ENCODE results near the gene CKB.

Gene CKB

DNA sequence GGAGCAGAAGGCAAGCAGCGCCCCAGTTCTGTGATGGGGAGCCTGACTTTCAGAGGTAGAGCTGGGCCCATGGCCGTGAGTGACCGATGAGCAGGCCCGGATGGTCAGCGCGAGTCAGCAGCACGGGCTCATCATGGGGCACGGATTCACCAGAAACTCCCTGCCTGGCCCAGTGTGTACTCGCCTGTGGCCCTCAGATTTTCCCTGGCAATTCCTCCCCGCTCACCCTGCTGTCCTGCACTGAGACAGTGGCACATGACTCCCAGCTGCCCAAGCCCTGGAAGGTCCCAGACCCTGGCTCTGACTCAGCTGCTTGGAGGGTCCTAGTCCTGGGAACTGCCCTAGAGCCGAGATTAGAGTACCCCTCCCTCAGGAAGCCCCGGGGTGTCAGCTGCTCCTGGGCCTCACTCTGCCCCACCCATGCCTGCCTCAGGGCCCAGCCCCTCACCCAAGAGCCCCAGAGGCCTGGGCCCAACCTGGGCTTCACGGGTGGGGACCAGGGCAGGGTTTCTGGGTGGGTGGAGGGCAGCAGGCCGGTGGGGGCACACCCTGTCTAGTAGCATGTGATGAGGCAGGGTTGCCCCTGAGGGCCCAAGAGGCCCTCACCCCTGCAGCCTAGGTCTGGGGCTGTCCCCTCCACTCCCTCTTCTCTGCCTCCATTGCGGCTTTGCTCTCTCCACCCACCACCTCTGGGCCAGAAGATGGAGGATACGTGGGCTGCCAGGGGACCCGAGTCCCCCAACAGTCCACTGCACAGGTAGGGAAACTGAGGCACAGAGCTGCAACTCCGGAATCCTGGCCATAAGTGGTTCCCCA is 14.8 kb upstream of the CKB start:
- no peak for DNase-seq

DNA sequence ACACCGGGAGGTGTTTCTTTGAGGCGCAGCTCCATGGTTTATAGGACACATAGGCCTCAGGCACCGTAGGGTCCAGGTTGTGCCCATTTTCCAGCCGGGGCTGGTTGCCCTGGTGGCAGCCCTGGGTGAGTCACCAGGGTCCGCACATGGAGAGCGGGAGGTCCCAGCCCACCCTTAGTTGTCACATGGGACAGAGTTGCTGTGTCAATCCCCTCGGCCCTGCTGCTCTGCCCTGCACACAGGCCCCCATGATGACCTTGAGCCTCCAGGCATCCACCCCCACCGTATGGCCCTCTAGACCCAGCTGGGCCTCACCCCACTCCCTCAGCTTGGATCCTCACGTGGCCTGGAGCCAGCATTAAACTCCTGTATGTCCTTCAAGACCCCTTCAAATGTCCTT is 14.1 kb upstream of the CKB start:
- DNase-seq, result no peak

DNA sequence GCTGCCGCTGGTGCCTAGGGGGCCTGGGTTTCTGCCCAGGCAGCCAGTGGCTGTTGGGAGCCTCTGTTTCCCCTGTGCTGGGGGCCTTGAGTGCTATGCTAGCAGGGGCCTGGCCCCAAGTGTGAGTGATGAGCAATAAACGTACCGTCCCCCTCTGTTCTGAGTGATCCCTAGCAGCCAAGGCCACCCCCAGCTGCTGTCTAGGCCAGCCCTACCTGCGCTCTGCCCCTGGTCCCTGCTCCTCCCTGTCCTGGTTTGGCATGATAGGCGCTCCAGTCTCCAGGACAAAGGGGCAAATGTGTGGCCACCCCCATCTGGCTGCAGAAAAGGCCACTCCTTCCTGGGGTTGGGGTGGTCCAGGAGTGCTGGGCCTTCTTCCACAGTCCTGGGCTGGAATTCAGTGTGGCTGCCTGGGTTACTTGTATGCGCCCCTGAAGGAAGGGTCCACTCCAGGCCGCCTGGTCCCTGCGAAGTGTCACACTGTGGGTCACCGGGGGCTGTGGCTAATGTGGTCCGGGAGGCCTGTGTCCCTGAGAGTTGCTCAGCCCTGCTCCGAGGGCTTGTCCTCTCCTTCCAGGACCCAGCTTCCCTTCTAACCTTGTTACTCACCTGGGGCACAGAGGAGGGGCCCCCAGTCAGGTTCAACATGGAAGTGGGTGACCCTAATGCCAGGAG is 13.4 kb upstream of the CKB start:
- DNase-seq, result no peak

DNA sequence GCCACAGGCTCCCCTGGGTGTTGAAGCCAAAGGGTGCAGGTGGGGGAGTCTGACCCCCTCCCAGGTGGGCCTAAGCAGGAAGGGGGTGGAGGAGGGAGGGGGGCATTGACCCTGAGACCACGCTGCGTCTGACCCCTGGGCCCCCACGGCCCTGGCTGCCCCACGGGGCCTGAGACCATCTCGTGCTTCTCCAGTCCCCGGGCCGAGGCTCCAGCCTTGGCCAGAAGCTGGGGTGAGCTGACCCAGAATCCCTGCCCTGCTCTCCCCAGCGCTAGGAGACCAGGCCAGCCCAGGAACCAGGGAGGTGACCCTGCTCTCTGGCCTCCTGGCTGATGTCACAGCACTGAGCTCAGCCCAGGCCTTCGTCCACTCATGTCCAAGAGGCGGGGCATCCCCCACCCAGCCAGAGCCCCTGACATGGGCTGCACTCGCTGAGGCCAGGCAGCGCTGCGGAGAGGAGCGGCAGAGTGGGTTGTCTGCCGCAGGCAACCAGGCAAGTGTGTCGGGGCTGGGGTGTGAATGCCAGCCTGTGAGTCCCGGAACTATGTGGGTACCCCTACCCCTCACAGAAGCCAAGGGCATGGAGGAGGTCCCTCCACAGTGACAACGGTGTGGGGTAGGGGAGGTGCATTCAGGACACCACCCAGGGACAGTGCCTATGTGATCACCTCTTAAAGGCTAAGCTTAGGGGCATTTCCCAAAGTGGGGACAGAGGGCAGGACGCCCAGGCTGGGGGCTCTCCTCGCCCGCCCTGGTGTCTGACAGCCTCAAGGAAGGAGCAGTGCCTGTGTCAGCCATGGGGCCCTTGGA is 12.7 kb upstream of the CKB start:
- no peak for DNase-seq

DNA sequence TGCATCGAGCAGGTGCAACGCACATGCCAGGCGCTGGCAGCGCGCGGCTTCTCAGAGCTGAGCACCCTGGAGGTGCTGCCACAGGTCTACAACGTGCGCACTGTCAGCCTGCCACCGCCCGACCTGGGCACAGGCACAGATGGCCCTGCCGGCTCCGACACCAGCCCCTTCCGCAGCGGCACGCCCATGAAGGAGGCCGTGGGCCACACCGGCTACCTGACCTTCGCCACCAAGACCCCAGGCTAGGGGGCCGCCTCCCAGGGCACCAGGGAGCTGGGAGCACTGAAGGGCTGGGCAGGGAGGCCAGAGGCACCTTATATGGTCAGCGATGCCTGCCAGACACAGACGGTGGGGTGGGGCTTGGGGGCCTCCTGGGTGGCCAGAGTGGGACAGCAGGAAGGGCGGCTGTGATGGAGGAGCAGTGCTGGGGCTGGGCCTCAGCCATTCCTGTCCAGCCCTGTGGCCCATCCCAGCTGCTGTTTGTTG is 12.0 kb upstream of the CKB start:
- DNase-seq, result no peak

DNA sequence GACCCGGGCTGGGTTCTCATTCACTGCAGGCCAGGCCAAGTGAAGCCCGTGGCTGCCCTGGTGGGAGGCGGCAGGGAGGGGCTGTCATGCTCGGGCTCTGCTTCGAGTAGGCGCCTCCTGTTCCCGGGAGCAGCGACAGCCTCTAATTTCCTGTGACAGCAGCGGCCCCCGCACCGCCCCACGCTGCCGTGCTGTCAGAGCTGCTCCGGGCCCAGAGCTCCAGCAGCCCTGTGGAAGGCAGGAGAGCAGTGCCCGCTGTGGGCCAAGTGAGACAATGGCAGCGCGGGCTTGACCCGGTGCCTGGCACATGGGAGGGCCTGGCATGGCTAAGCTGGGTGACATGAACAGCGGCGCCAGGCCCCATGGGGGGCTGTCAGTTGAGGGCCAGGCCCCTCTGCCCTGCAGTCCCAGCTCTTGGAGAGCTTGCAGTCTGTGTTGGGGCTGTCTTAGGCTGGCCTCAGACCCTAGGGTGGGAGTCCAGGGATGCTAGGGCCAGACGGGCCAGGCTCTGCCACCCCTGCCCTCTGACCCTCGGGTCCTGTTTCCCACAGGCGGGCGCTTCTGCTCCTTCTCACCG is 11.5 kb upstream of the CKB start:
- no peak for DNase-seq

DNA sequence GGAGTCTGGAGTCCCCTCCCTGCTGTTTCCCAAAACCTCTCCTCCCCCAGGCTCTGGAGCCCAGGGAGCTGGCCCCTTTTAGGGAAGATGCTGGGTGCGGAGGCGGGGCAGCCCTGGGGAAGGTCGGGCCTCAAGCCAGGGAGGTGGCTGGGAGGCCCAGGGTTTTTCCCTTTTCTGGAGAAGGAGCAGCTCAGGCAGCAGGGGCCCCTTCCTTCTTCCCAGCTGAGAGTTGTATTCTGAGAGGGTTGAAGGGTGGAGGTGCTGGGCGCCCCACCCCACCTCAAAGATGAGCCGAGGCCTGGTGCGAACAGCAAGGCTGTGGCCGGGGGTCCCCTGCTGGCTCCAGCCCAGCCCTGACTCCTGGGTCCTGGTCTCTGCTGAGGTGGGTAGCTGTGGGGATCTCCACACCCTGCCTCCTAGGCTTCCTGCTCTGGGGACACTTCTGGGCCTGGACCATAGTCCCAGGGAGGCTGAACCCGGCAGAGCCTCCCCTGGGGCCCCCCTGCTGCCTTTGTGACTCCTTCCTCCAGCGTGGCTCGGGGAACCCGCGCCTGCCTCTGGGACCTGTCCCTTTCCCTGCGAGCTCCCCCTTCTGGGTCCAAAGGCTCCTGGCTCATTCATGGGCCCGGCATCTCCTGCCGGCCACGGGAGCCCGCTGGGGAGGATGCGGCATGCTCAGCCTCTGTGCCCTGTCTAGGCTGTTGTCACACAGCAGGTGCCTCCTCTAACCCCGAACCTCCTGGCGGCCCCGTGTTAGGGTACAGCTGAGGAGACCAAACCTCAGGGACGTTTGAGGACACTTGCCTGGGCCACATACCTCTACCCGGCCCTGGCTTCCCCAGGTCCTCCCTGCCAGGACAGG is 10.7 kb upstream of the CKB start:
- DNase-seq, result no peak

DNA sequence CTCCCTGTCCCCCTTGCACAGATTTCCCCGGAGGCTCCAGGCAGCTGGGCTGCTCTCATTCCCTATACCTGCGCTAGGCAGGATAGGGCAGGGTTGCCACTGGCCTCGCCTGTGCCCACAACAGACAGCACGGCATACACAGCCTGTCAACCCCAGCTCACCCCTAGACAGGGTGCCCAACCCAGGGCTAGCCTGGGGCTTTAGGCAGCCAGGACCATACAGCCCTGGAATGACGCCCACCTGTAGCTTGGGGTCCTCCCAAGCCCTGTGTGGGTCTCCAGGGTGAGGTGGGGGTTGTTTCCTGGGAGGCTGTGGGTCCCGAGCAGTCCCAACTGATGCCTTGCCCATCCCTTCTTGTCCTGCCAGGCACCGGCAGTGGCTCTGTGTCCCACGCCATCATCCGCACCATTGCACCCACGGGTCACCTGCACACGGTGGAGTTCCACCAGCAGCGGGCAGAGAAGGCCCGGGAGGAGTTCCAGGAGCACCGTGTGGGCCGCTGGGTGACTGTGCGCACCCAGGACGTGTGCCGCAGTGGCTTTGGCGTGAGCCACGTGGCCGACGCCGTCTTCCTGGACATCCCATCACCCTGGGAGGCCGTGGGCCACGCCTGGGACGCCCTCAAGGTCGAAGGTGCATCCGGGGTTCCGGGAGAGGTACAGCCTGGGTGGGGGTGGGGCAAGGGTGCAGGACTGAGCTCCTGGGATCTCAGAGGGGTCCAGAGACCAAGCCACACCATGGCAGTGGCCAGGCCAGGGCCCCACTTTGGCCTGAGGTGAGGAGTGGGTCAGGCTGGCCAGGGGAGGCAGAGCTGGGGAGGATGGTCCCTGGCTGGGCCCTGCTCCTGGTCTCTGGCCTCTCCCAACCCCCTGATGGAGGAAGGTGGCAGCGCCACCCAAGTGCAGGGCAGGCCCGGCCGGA is 9.8 kb upstream of the CKB start:
- no peak for DNase-seq

DNA sequence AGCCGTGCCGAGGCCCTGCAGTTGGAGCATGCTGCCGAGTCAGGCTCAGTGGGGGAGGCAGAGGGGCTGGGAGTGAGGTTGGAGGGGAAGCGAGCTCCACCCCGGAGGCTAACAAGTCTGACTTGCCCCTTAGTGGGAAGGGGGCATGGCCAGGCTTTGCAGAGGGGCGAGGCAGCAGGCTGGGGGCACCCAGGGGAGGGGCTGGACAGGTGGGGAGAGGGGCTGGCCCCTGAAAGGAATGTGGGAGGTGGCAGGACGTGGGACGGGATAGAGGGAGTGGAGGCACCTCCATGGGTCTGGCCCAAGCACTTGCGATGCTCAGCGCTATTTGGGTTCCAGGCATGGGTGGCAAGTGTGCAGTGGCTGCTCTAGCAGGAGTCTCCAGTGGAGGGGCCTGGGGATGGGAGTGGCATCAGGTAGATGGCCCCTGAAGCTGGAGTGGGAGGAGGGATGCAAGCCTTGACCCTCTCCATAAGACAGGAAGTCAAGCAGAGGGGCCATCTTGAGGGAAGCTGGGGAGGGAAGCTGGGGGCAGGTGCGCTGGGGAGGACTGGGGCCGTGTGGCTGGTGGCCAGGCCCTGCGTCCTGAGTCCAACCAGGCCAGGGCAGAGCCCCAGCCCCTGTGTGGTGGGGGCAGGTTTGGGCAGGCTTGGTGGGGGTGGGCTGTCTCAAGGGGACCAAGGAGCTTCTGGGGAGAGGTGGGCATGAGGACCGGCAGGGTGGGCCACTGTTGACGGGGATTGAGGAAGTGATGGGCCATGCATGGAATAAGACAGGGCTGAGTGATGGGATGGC is 9.0 kb upstream of the CKB start:
- no peak for DNase-seq

DNA sequence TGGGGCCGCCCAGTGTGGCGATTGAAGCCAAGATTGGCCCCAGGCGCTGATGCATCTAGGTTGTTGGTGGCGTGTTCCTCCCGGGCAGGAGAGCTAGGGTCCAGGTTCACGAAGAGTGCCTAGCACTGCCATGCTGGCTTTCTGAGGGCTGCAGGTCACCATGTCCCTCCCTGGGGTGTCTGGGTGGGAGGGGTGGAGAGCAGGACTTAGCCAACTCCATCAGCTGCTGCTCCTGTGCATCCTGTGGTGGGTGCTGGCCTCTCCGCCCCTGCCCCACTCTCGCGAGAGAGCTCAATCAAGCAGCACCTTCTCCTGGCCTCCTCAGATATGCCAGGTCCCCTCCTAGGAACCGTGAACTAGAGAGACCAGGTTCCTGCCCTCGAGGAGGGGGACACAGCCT is 8.2 kb upstream of the CKB start:
- no peak for DNase-seq

DNA sequence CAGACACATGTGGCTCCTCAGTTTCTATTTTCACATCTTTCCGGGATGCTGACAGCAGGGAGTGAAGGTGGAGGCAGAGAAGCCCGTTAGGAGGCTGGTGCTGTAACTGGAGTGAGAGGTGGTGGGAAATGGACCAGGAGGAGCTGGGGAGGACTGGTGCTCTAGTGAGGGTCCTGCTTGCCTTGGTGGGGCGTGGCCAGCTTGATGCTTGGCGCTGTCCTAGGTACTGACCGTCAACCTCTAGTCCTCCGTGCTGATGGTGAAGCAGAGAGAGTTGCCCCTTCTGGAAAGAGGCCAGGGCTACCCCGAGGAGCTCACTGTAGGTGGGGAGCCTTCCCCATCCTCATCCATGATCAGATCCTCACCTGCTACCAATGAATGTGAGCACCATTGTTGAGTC is 7.8 kb upstream of the CKB start:
- no peak for DNase-seq

DNA sequence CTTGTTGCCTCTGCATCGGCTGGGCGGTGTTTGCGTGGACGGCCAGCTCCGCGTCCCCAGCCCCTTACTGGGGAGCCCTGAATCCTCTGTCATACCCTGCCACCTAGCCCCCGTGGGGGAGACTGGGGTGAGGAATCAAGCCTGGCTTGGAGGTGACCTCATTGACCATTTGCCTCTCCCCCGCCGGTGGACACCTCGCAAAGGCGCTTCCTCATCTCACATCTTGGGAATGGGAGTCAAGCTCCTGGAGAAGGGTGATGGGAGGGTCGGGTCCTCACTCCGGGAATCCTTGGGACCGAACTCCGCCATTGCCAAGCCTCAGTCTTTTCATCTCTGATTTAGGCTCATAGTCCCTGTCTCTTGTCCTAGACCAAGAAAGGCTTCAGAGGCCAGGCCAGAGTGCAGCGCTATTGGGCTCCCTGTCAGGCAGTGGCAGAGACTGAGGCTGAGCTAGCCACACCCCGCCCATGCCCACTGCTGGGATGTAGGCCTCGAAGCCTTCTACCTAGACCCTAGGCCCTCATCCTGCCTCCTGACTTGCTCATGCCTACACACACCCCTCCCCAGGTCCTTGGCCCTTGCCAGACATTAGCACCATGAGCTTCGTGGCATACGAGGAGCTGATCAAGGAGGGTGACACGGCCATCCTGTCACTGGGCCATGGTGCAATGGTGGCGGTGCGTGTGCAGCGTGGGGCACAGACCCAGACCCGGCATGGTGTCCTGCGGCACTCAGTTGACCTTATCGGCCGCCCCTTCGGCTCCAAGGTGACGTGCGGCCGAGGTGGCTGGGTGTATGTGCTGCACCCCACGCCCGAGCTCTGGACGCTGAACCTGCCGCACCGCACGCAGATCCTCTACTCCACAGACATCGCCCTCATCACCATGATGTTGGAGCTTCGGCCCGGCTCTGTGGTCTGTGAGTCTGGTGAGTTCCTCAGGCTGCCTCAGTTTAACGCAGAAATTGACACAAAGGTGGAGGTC is 7.0 kb upstream of the CKB start:
- DNase-seq, result no peak

DNA sequence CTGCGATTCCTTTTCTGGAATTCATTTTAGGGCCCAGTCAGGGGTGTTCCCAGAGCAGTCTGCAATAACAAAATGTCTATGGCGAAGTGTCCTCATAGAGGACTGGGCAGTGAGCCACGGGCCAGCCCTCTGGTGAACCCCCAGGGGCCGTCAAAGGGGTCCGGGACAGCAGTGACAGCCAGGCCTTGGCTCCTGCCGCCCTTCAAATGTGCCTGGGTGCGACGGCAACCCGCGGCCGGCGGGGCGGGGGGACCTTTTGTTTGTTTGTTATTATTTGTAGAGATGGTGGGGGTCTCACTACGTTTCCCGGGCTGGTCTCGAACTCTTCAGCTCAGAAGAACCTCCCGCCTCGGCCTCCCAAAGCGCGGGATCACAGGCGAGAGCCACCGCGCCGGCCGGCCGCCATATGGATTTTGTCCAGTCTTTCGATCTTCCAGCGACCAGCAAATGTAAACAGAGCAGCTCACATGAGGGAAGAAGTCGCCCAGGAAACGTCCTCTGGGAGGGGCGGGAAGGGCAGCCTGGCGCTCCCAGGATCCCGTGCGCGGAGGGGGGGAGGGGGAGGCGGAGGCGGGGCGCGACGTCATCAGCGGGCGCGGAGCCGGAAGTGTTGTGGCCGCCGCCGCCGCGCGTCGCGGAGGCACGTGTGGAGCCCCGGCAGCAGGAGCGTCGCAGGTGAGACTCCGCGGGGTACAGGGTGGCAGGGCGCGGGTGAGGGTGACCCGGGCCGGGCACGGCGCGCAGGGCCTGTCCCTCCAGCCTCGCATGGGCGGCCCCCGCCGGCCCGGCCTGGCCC is 6.2 kb upstream of the CKB start, which contains the start of gene TRMT61A:
Gene TRMT61A (plus strand): TSS at position 610 of the 796 bp plus-strand sequence. CDS start 783 bp downstream, outside the sequence.
- DNase-seq, result peak; percentile 92

DNA sequence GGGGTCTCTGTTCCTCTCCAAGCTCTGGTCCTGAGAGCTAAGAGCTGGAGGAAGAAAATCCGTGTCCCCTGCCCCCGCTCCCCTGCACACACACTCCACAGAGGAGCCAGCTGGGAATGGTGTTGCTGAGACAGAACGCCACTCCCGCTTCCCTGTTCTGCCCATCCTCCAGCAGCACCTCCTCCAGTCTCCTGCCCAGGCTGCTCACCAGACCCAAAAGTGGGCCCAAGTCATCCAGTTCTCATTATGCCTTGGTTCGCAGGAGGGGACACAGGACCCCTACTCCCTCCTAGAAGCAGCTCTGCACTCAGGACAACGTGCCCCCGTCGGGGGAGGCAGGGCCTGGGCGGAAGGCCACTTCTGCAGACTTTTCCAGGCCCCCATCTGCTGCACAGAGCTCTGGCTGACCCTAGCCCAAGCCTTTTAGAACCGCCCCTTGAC is 5.5 kb upstream of the CKB start:
- DNase-seq, result no peak

DNA sequence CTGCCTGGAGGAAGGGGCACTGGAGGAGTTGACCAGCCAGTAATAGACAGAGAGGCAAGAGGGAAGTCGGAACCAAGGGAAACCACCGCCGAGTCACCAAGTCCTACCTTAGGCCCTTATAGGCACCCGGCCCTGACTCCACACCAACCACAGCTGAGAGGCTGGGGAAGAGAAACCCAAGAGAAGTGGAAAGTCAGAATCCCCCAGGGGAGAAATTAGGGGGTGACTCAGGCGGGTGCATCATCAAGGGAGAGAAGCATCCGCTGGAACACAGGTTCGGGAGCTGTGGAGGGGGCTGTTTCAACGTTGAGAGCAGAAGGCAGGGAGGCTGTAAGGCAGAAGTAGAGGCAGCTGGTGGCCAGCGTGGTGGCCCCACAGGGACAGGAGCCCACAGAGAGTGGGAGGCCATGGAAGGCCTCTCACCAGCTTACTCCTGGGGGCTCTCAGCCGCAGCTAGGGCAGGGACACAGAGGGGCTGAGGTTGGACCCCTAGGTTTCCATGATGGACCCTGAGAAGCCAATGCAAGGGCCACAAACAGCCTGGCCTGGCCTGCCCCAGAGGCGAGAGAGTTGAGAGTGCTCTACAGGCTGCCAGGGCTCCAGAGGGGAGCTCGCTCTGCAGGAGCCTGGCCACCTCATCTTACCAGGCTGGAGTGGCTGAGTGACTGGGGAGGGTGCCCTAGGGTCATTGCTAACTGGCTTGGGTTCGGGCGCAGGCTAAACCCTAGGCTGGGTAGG is 4.9 kb upstream of the CKB start:
- DNase-seq, result no peak

DNA sequence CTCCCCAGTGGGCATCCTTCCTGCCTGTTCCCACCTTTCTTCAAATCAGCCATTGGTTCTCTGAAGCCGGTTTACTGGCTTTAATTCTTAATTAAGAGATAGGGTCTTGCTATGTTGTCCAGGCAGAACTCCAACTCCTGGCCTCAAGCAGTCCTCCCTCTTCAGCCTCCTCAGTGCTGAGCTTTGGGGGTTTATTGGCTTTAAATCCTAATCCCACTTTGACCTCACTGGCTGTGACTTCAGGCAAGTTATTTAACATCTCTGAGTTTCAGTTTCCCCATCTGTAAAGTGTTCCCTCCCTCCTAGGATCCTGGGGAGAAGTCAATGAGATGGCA is 4.3 kb upstream of the CKB start:
- no peak for DNase-seq

DNA sequence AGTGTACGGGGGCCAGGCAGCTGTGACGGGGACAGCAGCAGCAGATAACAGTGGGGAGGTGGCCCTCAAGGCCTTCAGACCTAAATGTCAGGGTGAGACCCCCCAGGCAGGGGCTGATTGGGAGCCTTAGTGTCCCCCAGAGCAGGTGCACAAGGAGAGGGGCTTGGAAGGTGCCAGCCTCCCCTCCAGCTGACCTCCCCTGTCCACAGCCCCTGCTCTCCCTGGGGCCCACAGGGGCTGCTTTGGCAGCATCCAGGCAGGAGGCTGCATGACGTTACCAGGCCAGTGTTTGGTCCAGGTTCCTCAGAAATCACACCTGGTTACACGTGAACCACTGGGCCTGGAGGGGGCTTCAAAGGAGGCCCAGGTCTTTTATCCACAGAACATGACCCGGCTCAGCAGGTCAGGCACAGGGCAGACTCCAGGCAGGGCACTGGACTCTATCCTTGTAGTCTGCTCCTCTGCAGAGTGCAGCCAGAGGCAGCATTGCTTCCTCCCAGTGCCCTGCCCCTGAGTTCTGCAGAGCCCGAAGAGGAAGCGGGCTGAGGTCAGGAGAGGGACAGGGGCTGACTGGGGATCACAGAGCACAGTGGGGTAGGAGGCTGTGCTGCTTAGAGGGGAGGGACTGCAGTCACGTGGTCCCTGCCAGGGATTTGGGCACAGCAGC is 3.8 kb upstream of the CKB start:
- no peak for DNase-seq
